ENCODE measurements around the gene TSHZ2.
"Not testable (repeated sequence)": the region's sequence is repeated elsewhere in the genome, so short reads cannot be mapped to it uniquely, and the experiment has no call there.

TSHZ2 gene

DNA sequence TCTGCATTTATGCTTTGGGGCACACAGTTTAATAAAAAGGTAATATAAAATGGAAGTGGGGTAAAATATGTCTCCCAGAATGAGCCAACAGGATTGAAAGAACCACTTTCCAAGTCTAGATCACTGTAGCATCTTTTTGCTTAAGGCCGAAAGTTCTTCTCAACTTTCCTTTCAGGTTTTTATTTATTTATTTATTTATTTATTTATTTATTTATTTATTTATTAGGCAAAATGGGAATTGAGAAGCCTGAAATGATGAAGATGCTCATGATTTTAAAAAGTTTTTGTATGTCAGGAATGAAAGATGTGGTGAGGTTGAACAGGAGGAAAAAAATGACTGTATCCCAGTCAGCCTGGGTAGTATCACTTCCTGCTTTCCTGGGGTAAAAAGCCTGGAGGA lies 24.0 kb downstream of the TSHZ2 start:
- DNase-seq (ENCODE audit: low read depth): no peak

DNA sequence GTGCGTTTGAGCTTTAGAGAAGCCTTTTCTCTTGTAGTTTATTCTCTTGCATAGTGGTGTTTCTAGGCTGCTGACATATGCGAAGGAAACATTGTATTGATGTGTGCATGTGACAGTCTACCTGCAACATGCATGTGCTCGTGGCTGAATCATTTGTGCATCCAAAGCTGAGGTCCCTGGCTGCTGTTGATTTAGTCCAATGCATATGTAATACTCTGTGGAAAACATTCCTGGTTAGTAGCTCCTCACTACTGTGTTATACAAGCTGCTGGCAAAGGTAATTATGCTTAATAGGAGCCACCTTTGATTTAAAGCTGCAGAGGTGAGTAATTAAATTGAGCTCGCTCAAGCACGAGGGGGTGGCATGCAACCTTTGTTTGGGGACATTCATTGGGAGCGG lies 24.5 kb downstream of the TSHZ2 start:
- DNase-seq (ENCODE audit: low read depth): no peak

DNA sequence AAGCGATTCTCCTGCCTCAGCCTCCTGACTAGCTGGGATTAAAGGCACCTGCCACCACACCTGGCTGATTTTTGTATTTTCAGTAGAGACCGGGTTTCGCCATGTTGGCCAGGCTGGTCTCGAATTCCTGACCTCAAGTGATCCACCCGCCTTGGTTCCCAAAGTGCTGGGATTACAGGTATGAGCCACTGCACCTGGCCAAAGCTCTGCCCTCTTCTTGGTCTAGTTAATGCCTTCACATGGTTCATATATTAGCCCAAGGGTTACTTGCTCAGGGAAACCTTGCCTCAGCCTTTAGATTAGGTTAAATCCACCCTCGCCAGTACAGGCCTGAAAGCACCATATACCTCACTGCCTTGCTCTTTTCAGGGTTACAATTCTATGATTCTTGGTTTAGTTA lies 26.1 kb downstream of the TSHZ2 start:
- no peak for DNase-seq (ENCODE audit: low read depth)

DNA sequence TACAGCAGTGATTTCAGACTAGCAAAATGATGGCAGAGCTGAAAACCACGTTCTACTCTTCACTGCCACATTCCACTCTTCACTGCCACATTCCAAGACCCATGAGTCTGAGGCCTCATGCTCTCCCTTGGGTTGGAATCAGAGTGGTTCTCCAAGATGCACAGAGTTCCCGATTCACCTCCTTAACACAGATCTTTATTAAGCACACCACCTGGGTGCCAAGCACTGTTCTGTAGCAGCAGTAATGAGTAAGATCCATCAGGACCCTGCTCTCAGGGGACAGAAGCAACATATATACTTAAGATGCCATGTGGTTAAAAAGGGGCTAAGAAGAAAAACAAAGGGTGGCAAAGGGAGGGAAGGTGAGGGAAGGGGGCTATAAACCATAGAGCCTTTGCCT lies 26.9 kb downstream of the TSHZ2 start:
- DNase-seq (ENCODE audit: low read depth): no peak

DNA sequence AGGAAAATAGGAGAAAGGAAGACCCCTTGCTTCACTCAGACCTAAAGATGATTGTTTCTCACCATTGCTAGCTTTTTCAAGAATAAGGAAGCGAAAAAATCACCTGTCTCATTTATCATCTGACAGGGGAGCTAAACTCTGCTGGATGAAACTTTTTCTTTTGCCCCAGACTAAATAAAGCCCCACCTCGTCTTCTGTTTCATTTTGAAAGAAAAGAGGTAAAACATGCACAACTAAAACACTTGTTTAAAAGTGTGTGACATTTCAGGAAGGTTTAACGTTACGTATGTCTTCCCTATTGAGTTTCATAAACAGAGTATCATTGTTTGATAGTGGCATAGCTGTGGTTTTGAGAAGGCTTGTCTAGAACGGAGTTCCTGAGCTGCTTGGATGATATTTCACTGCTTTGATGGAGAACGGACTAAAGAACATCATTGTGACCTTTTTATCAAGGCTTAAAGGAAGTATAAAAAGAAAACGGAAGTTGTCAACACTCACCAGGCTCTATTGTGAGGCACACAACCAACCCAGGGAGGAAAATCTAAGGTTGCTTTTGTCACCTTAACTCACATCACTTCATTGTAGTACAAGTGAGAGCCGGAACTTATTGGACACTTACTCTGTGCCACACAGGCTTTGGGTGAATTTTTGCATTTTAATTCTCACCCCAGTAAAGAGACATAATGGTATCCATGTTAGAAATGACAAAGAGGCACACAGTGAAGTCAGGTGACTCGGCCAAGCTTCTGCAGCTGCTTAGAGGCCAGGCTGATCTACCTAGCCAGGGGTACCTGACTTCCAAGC lies 29.5 kb downstream of the TSHZ2 start:
- no peak for DNase-seq (ENCODE audit: low read depth)

DNA sequence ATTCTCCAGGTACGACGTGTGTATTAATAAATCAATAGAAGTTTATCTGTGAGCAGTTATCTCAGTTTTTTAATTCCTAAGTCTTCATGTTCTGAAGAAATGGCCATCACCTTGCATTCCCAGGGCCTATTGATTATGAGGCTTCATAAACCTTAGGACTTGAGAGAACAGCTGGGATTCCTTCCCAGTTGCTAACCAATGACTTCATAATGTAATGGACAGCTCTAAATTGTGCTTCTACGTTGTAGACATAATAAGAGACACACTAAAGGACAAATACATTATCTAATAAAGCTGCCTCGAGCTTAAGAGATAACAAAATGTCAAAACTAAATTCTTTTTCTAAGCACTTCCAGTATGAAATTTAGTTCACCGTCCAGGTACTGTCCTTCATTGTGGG lies 30.6 kb downstream of the TSHZ2 start:
- no peak for DNase-seq (ENCODE audit: low read depth)

DNA sequence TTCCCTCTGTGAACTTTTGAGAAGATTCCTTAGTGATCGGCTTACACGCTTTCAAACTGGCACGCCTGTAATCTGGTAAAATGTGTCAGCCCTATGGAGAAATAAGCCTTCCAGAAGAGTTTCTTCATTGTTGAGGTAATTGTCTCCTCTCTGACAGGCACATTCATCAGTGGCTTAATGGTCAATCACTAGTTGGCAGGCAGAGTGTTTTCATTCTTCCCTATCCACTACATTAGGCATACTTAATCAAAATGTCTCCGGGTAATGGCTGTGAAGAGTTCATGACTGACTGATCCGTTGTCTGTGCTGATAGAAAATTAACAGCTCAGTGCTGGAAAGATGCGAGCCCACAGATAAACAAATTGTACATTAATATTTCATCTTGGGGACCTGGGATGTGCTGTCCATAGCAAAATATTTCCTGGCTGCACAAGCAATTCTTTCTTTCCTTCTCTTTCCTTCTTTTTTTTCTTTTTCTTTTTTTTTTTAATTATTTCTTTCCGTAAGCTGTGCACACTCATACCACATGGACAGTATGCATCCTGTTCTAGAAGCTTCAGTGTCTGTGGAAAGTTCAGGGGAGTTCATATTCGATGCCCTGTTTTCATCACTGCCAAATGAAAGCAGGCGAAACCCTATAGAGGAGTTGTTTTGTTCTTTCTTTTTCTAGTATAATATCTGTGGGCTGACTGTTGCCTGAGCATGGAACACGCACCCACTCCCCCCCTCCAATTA lies 31.4 kb downstream of the TSHZ2 start:
- no peak for DNase-seq (ENCODE audit: low read depth)

DNA sequence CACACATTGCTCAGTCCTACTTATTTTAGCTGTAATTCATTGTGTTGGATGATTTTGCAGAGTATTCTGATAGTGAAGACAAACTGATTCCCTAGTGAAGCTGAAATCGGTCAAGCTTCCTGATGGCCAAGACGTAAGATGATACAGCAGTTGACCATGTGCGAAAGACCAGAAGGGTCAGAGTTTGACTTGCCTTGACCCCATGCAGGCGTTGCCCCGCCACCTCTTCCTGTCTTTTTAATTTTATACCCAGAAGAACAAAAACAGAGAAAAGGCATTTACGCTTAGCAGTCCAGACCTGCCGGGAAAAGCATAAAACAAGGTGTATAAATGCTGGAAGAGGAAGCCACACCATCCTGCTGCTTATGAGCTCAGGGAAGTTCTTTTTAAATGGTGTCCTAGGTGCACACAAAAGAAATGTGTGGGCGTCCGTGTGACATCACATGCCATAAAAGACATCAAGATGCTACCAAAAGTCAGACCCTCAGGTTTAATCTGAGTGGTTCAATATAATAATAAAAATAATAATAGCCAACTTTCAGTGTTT lies 32.2 kb downstream of the TSHZ2 start:
- DNase-seq (ENCODE audit: low read depth): no peak

DNA sequence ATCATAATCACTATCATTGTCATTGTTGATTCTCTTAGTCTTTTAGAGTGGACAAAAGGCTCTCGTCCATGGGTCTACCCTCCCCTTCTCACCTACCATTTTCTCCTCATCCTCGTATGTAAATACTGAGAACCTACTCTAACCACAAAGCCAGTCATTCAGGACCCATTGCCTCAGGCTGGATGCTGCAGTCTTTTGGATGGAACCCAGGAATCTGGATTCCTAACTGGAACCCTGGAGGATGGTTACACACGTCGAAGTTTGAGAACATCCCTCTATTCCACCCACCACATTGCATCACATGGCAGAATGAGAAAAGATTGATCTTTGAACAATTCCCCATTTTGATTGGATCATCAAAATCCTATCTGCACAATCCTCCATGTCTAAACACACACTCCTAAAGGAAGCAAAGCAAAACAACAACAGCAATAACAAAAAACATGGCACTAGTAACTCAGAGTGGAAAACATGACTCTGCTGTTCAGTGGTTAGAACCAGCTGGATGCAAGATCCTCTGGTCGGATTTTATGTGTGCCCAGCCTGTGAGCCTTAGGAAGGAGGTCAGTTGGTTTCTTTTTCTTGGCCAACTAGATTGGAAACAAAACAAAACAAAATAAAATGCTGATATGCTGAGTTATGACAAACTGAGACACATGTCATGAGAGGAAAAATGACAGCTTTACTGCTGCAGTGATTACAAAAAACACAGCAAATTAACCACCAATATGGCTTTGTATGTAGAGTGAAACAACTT lies 38.0 kb downstream of the TSHZ2 start:
- DNase-seq (ENCODE audit: low read depth): no peak

DNA sequence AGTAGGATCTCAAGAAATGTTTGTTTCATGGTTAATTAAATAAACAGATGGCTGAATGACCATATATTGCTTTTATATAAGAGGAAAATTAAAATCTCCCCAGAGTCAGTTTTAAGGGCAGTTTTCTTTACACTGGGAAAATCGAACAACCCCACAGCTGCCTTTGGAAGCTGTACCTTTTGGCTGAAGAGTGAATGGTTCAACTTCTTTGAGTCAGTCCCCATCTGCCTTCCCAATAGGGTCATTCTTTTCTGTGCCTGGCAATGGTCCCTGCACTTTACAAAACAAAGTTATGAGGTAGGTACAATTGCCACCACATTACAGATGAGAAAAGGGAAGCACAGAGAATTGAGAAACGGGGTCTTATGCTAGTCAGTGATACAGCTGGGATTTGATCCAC lies 39.5 kb downstream of the TSHZ2 start:
- DNase-seq (ENCODE audit: low read depth): no peak

DNA sequence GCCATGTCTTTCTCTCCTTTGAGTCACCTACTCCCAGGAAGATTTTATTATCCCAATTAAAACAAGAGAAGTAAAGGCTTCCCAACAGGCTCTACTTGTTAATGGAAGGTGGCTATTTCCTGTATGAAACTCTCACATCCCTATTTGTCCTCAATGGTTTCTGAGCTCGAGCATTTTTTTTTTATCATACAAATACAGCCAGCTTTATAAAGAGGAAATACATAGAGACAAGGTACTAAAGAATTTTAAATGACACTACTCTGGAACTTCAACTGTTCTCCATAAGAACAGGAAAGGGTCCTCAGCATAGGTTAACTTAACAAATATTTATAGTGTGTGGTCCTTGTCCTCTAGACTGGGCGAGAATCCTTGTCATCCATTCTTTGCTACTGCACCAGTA lies 41.0 kb downstream of the TSHZ2 start:
- DNase-seq (ENCODE audit: low read depth): no peak

DNA sequence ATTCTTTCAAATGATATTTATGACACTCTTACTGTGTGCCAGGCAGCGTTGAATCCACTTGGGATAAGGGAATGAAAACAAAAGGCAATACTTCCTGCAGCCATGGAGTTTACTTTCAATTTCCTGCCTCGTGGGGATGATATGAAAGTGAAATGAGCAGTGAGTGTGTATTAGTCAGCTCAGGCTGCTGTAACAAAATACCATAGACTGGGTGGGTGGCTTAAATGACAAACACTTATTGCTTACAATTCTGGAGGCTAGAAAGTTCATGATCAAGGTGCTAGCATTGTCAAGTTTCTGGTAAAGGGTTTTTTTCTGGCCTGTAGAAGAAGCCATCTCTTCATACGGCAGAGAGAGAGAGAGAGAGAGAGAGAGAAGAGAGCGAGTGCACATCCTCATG lies 41.7 kb downstream of the TSHZ2 start:
- no peak for DNase-seq (ENCODE audit: low read depth)

DNA sequence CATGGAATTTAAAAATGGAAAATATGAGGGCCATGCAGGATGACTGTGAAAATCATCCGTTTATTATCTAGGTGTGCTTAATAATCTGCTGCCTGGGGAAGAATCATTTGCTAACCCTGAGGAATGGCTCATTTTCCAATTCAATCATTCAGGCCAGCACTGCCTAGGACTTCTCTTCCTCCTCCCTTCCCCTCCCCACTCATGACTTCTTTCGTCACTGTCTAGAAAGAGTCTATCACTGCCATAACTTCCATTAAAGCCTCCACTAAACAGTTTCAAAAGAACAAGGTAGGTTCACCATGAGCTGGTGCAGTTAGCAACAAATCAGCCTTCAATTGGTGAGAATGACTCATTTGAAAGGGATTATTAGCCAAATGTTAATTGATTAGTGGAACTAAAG lies 43.9 kb downstream of the TSHZ2 start:
- DNase-seq (ENCODE audit: low read depth): no peak

DNA sequence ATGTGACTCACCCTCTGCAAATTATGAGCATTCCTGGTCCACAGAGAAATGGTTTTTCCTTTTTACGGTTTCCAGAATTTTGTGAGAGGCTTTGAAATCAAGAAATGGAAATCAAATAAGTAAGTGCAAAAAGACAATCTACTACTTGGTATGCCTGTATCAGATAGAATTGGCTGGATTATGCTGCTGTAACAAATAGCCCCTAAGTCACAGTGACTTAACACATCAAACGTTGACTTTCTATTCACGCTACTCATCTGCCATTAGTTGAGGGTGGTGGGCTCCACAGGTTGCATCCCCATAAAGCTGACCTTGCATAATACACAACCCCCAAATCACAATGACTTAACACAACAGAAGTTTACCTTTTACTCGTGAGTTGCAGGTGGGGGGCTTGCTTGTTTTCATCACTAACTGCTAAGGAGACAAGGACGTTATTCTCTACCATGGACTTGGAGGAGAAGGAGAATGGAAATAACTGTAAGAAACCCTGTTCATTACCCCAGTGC lies 44.4 kb downstream of the TSHZ2 start:
- DNase-seq (ENCODE audit: low read depth): no peak

DNA sequence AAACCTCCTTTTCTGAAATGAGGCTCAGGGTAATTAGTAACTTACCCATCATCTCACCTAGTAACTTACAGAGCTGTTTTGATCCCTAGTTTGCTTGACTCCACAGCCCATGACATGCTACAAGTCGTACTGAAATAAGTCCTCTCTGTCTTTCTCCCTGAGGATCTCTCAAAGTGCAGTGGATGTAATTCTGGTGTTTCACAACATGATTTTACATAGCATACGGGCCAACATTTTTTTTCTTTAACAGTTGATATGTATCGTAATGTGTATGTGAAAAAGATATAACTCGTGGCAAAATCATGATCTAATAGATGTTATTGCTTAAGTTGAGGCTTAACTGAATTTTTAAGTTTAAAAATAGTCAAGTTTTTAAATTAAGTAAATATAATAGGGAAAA lies 45.0 kb downstream of the TSHZ2 start:
- DNase-seq (ENCODE audit: low read depth): no peak

DNA sequence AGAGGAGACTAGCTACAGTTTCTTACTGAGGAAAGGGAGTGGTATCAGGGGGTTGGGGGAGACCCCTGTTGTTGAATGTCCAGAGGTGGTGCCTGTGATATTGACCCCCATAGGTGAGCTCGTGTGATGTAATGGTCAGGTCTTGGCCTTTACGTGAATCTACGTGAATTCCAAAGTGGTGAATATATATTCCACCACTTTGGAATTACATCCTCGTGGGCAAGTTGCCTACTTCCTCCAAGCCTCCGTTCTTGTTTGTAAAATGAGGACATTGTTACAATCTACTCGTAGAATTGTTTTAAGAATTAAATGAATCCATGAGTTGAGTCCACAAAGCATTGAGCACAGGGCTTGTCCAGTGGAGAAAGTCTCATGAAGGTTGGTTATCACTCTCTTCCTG lies 47.3 kb downstream of the TSHZ2 start:
- DNase-seq (ENCODE audit: low read depth): no peak

DNA sequence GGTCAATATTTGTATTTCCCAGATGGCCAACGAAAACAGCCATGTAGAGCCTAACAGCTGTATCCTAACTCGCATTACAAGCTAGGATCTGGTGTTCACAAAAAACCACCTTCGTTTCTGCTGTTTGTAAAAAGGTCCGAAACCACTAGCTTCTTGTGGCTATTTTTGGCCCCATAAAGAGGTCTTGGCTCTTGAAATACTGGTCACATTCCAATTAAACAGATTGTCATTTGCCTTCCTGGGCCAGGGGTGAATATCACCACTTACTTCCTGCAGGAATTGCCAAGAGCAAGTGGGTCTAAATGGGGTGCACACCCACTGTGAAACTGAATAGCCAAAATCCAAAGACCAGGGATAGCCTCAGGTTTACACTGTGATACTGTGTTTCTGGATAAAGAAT lies 48.2 kb downstream of the TSHZ2 start:
- no peak for DNase-seq (ENCODE audit: low read depth)

DNA sequence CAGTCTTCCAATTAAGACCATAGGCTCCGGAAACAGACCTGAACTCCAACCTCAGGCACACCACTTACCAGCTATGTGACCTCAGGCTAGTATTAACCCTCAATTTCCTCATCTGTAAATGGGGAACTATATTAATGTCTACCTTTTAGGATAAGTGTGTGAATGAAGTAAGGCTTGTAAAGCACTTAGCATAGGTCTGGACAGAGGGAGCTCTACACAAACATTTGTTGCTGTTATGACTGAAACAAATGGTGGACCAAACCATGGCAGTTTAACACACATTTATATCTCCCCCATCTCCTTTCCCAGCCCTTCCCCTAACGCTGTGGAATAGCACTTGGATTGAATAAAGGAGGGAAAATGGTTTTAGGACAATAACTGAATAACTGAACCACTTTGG lies 48.7 kb downstream of the TSHZ2 start:
- no peak for DNase-seq (ENCODE audit: low read depth)

DNA sequence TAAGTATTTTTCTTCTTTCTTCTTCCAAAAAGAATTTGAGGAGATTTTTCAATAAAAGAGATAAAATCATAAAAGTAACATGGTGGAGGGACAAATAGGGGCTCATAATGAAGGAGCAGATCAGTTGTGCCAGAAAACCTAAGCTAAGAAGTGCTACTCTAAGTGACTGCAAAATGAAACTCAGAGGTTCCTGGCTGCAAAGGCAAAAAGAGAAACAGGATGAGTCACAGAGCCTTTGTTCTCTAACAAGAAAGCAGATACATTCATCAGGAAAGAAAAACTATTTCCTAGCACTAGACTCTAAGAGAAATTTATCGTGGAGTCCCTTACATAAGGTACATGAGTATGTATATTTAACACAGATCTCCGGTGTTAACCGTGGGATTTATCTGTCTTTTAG lies 49.8 kb downstream of the TSHZ2 start:
- DNase-seq (ENCODE audit: low read depth): no peak

DNA sequence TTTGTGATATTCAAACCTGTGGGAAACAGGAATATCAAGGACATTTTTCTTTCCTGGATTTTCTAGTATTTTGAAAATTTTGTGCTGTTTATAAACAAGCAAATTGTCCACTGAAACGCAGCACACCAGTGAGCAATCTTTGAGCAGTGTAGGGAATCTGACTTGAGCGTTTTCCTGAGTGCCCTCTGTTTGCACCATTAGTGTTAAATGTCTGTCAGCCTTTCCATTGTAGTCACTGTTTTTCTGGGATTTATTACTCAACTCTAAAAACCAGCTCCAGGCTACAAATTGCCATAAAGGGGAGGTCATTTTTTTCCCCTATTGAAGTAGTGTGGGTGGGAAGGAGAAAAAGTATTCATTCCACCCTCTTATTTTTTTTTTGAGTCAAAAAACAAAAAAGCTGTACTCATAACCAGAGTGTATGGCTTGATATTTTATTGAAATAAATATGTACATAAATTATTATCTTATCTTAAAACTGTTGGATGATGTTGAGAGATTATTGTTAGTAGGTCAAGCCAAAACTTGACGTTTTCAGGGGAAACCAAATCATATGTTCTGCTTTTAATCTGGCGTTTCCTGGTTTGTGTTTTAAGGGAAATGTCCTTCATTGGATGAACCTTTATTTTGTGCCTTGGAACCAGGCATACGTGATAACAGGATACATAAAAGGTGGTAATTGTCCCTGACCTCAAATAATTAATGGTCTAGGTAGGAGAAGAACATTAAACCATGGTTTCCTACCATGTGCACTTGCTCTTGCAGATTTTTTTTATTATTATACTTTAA lies 51.8 kb downstream of the TSHZ2 start:
- no peak for DNase-seq (ENCODE audit: low read depth)

DNA sequence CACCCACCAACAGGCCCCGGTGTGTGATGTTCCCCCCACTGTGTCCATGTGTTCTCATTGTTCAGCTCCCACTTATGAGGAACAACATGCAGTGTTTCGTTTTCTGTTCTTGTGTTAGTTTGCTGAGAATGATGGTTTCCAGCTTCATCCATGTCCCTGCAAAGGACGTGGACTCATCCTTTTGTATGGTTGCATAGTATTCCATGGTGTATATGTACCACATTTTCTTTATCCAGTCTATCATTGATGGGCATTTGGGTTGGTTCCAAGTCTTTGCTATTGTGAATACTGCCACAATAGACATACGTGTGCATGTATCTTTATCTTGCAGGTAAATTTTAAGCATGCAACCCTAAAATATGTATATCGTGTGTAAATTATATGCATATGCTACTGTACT lies 52.5 kb downstream of the TSHZ2 start:
- not testable (repeated sequence) for DNase-seq (ENCODE audit: low read depth)

DNA sequence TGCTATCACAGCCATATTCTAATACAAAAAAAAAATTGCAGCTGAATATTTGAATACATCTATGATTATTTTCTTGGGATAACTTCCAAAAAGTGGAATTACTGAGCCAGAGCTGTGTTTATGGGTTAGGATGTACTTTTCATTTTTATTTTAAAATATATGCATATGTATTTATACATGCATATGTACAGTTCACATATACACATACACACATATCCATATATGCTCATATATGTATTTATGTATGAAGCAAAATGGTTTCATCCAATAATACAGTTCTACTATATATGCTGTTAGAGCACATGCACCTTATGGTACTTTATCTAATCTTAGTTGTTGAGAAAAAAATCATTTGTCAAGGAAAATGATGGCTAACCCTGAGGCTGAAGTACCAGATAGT lies 54.9 kb downstream of the TSHZ2 start:
- no peak for DNase-seq (ENCODE audit: low read depth)

Data from activated T-cell treated with anti-CD3 and anti-CD28 coated beads for 24 hours (primary cell).